ENCODE measurements around the gene TEX44. TPM values are rescaled to one million over a fixed set of nuclear protein-coding genes. Genes with fewer than 3 reads are reported as not detected.

Gene TEX44
- total RNA-seq, 1 donor from 2014 or later: not detected

GRCh38 chr2:231556981-231557380 lies 35.7 kb upstream of the TEX44 start:
- Mint-ChIP-seq H3K36me3 (ENCODE audit: low read depth, unreplicated experiment) (peaks cover 1% of the 10 kb centered on the region), H3K9me3 (ENCODE audit: unreplicated experiment) (peaks cover 22% of the 10 kb centered on the region), H3K27me3 (ENCODE audit: low read depth, unreplicated experiment) (peaks cover 25% of the 10 kb centered on the region), H3K4me3 (ENCODE audit: unreplicated experiment) (no peak overlapping the region), H3K4me1 (ENCODE audit: low read depth, unreplicated experiment) (peaks cover 6% of the 10 kb centered on the region), H3K27ac (ENCODE audit: unreplicated experiment) (no peak overlapping the region)
- Histone ChIP-seq H3K36me3 (ENCODE audit: insufficient read depth, low read length) (no peaks in the 10 kb centered on the region), H2AFZ (ENCODE audit: low read depth, low read length) (no peak overlapping the region), H3K79me2 (ENCODE audit: insufficient read depth, low read length) (no peaks in the 10 kb centered on the region), H3K9me3 (ENCODE audit: insufficient read depth, low read depth, low read length) (peaks cover 5% of the 10 kb centered on the region), H3K27ac (ENCODE audit: low read depth, low read length) (no peak overlapping the region), H3K27me3 (ENCODE audit: insufficient read depth, low read length) (no peaks in the 10 kb centered on the region), H3K4me2 (ENCODE audit: low read length) (no peak overlapping the region), H3K4me3 (ENCODE audit: insufficient read depth, low read depth, low read length) (no peak overlapping the region), H3K4me1 (ENCODE audit: insufficient read depth, low read length) (peaks cover 4% of the 10 kb centered on the region), H4K20me1 (ENCODE audit: insufficient read depth, low read length) (no peaks in the 10 kb centered on the region), H3K9ac (ENCODE audit: low read length) (no peak overlapping the region)
- TF ChIP-seq, protein P1, sequence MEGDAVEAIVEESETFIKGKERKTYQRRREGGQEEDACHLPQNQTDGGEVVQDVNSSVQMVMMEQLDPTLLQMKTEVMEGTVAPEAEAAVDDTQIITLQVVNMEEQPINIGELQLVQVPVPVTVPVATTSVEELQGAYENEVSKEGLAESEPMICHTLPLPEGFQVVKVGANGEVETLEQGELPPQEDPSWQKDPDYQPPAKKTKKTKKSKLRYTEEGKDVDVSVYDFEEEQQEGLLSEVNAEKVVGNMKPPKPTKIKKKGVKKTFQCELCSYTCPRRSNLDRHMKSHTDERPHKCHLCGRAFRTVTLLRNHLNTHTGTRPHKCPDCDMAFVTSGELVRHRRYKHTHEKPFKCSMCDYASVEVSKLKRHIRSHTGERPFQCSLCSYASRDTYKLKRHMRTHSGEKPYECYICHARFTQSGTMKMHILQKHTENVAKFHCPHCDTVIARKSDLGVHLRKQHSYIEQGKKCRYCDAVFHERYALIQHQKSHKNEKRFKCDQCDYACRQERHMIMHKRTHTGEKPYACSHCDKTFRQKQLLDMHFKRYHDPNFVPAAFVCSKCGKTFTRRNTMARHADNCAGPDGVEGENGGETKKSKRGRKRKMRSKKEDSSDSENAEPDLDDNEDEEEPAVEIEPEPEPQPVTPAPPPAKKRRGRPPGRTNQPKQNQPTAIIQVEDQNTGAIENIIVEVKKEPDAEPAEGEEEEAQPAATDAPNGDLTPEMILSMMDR (IDR thresholded peaks at IDR 0.05; ENCODE audit: insufficient read depth, low read depth, low read length): no peak
- no peak for TF ChIP-seq EZH2 (IDR thresholded peaks at IDR 0.05; ENCODE audit: insufficient read depth, low read length)
- DNase-seq (ENCODE audit: low read depth) (no peak), FAIRE-seq (no peak)

- no peak overlapping the region for H3K4me3 ChIP-seq (ENCODE audit: insufficient read depth, low read depth, low read length)
- H3K4me3 Mint-ChIP-seq (ENCODE audit: unreplicated experiment): no peak overlapping the region
These were observed 35.0 kb upstream of the TEX44 start for GRCh38 chr2:231557571-231558217.

More at GRCh38 chr2:231557571-231558217, 35.0 kb upstream of the TEX44 start:
- Histone ChIP-seq H3K27ac (ENCODE audit: low read depth, low read length) (no peak overlapping the region), H3K79me2 (ENCODE audit: insufficient read depth, low read length) (no peaks in the 10 kb centered on the region), H3K9me3 (ENCODE audit: insufficient read depth, low read depth, low read length) (peaks cover 2% of the 10 kb centered on the region), H3K9ac (ENCODE audit: low read length) (no peak overlapping the region), H3K27me3 (ENCODE audit: insufficient read depth, low read length) (no peaks in the 10 kb centered on the region), H3K4me1 (ENCODE audit: insufficient read depth, low read length) (peaks cover 4% of the 10 kb centered on the region), H3K36me3 (ENCODE audit: insufficient read depth, low read length) (no peaks in the 10 kb centered on the region), H4K20me1 (ENCODE audit: insufficient read depth, low read length) (no peaks in the 10 kb centered on the region), H2AFZ (ENCODE audit: low read depth, low read length) (no peak overlapping the region), H3K4me2 (ENCODE audit: low read length) (no peak overlapping the region)
- FAIRE-seq: peak; percentile 43
- Mint-ChIP-seq H3K36me3 (ENCODE audit: low read depth, unreplicated experiment) (peaks cover 1% of the 10 kb centered on the region), H3K4me1 (ENCODE audit: low read depth, unreplicated experiment) (peaks cover 6% of the 10 kb centered on the region), H3K27ac (ENCODE audit: unreplicated experiment) (no peak overlapping the region), H3K9me3 (ENCODE audit: unreplicated experiment) (peaks cover 22% of the 10 kb centered on the region), H3K27me3 (ENCODE audit: low read depth, unreplicated experiment) (peaks cover 24% of the 10 kb centered on the region)
- no peak for TF ChIP-seq EZH2 (IDR thresholded peaks at IDR 0.05; ENCODE audit: insufficient read depth, low read length)
- TF ChIP-seq, protein P1 (IDR thresholded peaks at IDR 0.05; ENCODE audit: insufficient read depth, low read depth, low read length): peak; percentile 76
- DNase-seq (ENCODE audit: low read depth): peak; percentile 48

All from astrocyte (in vitro differentiated cells and primary cell).